Measurements from ENCODE around the gene DOK3.

Gene DOK3, protein sequence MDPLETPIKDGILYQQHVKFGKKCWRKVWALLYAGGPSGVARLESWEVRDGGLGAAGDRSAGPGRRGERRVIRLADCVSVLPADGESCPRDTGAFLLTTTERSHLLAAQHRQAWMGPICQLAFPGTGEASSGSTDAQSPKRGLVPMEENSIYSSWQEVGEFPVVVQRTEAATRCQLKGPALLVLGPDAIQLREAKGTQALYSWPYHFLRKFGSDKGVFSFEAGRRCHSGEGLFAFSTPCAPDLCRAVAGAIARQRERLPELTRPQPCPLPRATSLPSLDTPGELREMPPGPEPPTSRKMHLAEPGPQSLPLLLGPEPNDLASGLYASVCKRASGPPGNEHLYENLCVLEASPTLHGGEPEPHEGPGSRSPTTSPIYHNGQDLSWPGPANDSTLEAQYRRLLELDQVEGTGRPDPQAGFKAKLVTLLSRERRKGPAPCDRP

DNA sequence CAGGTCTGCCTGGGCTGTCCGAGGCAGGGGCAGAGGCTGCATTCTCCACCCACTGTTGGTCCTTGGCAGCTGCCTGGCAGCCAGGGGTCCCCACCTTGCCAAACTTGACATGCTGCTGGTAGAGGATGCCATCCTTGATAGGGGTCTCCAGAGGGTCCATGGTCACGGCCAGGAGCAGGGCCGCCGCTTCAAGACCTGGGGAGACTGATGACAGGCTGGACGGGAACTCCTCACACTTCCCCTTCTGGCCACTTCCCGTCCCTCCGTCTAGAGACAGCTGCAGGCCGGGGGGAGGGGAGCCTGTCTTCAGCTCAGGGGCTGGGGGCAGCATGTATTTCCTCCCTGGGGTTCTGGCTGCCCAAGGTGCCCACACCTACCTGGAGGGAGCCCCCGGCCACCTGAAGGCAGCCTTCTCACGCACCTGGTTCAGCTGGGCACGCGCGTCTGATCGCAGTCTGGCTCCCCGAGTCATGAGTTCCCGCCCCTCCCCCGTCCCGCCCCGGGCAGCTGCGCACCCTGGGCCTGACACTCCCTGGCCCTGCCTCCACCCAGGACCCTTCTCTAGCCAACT lies at the start of gene DOK3:
Gene DOK3, minus strand, starts transcription at position 446 of the 571 bp plus-strand sequence. Its CDS starts 286 bp downstream, at position 160.
- DNase-seq = no peak

DNA sequence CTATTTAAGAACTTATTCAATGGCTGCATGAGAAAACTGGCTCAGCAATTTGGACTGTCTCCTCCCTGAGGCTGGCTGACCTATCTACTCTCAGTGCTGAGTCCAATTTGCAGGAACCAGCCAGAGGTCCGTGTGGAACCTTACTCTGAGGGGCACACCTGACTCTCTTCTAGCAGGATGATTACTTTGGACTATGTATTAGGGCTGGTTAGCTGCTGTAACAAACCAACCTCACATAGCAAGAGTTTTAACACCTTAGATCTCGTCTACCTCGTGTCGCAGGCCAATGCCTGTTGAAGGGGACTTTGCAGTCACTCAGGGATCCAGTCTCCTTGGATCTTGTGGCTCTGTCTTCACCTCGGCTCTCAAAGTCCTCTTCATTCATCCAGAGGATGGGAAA lies 48.2 kb upstream of the DOK3 start:
- DNase-seq = no peak

DNA sequence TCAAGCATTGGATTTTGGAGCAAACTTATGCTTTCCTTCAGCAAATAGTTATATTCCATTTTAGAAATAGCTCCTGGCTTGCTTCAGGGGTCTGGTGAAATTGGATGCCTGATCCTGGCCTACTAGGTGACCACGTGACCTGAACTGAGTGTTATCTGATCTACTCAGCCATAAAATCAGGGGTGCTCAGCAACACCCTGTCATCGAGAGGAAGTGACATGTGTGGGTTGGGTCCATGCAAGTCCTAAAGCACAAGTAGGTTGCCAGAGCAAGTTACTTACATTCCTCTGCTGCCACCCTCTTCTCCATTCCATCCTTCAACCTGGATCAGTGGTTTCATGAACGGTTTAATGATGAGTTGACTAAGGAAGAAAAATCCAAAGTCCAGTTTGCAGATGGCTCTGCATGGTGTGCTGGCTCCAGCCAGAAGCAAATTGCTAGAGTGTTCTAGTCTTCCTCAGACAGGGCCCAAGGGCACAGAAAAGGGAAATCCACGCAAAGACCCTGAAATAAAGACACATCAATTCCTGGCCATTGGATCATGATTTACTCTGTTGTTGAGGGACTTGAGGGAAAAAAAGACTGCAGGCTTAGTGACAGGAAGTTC lies 47.5 kb upstream of the DOK3 start:
- no peak for DNase-seq

DNA sequence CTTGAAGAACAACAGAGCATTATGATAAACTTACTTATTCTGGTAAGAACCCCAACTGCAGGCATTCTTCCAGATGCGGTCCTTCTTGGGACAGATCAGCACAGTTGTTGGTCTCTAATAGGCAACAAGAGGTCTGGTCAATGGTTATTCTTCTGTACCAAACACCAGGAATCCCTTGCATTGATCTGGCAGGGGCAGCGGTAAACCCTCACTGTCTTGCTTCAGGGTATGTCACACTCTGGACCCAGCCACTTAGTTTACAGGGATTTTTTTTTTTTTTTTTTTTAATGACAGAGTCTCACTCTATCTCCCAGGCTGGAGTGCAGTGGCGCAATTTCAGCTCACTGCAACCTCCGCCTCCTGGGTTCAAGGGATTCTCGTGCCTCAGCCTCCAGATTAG lies 46.0 kb upstream of the DOK3 start:
- DNase-seq = no peak

DNA sequence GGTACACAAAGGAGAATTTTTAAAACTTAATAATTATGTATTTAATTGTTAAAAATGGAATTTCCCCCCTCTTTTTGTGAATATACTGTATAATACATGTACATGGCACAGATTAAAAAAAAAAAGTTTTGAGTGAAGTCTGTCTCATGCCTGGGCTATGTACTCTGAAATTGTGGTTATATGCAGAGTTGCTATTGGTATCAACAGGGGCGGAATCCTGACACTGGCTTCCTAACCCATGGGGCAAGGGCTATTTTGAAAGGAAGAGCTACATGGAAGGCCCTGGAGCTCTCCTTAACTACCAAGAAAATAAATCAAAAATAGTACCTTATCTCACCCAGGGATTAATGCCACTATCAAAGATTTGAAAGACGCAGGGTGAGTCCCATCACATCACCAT lies 45.6 kb upstream of the DOK3 start:
- DNase-seq = no peak

DNA sequence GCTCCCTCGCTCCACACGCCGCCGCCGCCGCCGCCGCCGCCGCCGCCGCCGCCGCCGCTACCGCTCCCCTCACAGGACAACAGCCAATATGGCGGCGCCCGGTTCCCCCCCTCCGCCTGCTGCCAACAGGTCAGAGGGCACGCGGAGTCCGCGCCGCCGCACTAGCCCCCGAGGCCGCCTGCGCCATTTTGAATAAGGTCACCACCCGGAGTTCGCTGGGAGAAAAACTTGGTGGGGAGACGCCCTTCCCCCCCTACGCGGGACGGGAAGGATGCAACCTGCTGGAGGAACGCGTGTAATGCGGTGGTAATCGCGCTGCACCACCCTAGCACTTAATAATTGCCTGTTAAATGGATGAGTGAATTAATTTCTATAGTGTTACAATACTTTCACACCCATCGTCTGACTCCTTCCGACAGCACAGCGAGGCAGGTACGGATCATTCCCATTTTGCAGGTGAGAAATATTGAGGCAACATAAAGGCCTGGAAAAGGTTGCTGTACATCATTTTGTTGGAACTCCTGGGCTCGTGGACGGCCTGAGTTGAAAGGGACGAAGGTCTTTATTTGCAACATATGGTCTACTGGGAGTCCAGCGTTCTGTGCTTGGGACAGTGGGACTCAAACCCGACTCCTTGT lies 45.0 kb upstream of the DOK3 start, which contains the start of gene FAM193B:
Gene FAM193B, minus strand, starts transcription at position 90 of the 638 bp plus-strand sequence. CDS start 105 bp downstream, outside the sequence.
- peak; percentile 95 for DNase-seq

DNA sequence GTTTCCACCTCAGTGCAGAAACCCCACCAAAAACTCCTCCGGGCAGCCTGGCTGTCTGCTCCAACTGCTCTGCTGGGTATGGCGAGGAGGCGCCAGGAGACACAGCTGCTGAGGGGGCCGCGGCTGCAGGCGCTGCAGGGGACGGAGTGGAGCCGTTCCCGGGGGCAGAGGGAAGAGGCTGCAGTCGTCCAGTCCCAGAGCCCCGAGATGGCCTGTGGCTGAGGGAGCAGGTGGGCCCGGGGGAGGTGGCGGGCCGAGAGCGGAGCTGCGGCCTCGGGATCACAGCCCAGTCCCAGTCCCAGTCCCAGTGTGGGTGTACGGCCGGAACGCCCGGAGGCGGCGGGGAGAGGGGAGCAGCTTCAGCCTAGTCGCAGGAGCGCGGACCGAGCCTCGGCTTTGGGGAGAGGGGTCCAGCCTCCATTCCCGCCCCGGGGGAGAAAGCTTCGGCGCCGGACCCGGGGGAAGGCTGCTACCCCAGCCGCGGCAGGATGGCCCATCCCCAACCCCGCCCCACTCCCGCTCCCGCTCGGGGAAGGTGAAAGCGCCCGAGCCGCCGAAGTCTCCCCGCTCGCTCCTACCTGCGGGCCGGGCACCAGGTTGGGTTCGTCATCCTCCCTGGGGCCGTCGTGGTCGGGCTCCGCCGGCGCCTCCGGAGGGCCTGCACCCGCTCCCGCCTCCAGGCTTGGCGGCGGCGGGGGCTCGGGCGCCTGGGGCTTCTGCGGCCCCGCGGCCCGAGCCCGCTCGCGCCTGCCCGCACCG lies 44.2 kb upstream of the DOK3 start:
- DNase-seq = peak; percentile 54

DNA sequence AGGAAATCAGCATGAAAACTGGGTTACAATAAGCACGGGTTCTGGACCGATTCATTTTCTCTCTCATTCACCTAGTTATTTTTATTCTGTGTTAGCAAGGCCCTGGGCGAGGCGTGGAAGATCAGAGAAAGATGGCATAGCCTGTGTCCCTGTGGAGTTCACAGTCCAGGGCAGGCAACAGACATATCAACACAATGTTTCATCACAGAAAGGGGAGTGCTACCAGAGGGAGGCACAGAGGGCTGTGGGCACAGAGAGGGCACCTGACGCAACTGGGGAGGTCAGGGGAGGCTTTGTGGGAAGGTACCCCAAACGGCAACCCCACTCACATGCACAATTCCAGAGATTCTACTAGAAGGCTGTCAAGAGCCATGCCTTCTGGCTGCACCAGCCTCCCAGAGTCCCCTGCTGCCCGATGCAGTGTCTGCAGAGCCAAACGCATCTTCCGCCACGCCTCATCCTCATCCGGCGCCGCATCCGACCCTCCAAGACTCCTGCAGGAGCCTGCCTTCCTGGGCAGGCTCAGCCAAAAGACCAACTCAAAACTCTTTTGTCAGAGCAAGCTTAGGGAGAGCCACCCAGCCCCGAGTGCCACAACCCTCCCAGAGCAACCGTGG lies 43.3 kb upstream of the DOK3 start:
- DNase-seq = no peak

DNA sequence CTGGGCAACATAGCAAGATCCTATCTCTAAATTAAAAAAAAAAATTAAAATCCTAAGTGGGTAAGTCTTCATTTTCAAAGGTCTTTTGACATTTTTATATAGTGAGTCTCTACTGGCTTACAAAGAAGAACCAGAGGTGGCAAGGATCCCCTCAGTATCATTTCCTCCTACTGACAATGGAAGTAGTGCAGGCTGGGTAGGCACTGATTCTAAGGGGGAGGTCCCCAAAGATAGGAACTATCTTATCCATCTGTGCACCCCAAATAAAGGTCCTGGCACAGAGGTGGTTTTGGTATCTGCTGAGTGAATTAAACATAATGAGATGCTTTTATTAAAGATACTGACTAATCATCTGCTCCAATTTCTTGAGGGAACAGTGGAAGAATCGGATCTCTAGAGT lies 40.5 kb upstream of the DOK3 start:
- DNase-seq = no peak

DNA sequence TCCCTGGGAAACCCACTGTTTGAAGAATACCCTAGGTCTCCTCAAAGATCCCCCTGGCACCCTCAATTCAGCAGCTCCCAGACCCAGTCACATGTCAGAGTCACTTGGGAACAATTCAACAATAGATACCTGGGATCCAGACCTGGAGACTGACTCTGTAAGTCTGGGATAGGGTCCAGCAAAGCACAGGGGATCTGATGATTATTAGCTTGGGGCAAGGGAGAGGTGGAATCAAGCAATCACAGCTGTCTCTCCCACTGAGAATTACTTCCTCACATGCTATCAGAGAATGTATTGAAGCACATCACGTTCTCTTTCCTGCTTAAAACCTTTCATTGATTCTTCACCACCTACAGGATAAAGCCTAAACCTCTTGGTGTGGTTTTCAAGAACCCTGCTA lies 38.9 kb upstream of the DOK3 start:
- DNase-seq = no peak

DNA sequence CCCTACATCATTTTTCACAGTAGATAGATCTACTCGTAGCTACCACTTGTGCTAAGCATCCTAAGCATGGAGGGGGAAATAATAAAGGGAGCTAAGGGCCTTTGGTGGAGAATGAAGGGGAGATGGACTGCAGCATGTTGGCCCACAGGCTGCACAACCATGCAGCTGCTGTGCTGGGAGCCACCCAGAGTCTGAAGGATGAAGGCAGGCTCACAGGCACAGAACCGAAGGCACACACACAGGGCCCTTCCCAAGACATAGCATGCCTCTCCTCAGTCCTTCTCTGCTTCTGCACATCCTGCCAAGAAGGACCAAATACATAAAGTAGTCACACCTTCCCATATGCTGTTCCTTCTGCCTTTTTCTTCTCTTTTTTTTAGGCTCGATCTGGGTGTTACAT lies 38.1 kb upstream of the DOK3 start:
- DNase-seq = no peak

DNA sequence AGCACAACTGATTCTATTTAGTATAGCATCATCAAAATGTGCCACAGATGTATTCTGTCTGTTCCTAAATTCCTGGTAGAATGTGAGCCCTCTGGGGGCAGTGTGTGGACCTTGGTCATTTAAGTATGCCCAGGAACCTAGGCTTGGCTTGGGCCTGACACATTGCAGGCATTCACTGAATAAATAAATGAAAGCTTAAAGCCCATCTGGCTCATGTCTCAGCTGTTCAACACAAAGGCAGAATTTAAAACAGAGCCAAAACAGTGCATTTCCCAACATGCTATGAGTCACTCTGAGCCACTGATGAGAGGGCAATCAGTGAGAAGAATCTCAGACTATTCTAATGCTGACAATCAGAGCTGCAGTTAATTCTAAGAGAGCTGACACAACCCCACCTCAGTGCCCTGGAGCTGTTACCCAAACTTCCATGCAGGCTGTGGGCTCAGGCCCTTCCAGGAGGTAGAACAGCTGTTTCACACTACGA lies 36.7 kb upstream of the DOK3 start:
- DNase-seq = no peak

DNA sequence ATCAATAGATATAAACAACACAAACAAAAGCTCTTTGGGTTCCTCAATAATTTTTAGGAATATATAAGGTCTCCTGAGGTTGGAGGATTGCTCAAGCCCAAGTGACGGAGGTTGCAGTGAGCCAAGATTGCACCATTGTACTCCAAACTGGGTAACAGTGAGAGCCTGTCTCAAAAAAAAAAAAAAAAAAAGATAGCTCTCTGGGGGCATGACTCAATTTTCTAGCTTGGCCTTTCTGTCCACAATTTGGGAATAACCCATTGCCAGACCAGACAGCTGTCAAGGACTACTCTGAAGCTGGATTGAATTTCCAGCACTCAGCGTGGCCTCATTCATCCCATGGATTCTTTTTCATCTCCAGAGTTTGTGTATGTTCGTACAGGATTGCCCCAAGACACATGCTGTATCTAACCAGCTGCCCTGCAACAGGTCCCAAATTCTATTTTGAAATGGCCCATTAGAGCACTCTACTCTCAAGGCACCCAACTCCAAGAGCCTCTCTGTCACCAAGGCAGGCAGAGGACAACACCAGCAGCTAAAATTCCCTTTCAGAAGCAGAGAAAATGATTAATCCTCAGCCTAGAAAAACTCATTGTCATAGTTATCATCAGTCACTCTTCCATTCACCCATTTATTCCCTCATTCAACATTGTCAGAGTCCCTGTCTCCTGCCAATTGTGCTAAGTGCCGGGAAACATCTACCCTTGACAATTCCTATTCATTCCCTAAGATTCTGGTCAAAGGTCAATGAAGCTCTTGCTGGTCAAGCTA lies 36.0 kb upstream of the DOK3 start:
- no peak for DNase-seq

DNA sequence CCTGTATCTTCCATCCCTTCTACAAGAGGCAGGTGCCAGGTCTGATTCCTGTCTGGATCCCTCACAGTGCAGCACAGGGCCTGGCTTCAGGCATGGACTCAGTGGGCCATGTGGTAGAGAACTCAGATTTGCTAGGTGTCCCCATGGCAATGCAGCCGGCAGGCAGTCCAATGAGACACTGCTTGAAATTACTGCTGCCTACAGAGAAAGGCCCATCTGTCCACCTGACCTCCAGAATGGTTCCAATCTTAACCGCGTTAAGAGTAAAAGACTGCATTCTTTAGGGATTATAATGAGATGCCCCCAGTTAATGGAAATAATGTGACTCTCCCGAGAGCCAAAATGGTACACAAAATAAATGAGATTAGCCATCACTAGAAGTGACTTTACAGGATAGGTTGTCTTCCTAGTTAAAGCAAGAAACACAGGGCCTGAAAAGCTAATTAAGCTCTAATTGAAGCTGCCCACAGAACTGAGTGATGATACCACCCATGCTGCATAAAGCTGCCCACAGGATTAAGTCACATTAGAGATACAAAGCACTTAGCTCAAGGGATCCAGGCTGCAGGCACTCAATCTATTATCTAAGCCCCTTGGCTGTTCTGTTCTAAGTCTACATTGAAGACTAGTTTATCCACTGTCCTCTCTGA lies 33.3 kb upstream of the DOK3 start:
- no peak for DNase-seq

DNA sequence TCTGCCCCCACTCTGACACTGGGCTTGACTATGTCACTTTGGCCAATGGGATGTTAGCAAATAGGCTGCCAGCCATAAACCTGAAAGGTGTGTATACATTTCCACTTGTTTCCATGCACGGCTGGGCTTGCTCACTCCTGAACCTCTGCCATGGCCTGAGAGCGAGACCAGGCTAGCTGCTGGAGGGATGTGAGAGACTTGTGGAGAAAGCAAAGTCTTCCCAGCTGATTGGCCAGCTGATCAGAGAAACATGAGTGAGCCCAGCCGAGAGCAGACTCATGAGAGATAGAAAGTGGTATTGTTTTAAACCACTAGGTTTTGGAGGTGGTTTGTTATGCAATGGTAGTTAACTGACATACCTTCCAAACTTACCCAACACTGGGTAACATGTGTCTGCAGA lies 30.8 kb upstream of the DOK3 start:
- no peak for DNase-seq

DNA sequence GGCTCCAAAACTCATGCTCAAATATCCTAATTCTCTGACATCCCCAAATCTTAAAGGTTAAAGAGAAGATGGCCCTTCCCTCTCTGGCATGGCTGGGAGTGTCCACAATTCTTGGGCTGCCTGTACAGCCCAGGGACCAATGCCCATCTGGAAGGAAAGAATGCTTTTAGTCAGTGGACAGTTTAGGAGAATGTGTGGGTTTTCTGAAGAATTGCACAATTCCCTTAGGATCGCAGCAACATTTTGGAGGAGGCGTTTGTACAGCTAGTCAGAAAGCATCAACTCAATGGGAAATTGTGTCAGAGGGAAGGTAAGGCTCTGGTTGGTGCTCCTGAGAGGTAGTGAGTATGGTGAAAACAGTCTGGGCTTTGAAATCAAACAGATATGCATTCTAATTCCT lies 29.8 kb upstream of the DOK3 start:
- DNase-seq = no peak

DNA sequence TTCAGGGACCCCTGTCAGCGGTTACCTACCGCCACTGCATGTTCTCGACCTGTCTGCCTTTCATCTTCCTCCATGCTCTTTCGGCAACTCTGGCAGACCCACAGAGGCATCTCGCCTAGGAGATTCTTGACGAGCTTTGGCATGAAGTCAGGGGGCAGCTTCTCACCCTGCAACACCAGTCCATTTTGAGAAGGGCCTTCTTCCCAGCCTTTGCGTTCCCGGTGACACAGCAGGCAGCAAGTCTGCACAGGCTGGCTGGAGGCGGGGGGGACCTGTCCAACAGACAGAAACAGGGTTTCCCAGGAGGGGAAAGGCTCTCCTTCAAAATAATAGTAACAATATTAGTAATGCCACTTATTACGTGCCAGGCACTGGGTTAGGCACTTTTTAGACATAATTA lies 29.2 kb upstream of the DOK3 start:
- DNase-seq = no peak

DNA sequence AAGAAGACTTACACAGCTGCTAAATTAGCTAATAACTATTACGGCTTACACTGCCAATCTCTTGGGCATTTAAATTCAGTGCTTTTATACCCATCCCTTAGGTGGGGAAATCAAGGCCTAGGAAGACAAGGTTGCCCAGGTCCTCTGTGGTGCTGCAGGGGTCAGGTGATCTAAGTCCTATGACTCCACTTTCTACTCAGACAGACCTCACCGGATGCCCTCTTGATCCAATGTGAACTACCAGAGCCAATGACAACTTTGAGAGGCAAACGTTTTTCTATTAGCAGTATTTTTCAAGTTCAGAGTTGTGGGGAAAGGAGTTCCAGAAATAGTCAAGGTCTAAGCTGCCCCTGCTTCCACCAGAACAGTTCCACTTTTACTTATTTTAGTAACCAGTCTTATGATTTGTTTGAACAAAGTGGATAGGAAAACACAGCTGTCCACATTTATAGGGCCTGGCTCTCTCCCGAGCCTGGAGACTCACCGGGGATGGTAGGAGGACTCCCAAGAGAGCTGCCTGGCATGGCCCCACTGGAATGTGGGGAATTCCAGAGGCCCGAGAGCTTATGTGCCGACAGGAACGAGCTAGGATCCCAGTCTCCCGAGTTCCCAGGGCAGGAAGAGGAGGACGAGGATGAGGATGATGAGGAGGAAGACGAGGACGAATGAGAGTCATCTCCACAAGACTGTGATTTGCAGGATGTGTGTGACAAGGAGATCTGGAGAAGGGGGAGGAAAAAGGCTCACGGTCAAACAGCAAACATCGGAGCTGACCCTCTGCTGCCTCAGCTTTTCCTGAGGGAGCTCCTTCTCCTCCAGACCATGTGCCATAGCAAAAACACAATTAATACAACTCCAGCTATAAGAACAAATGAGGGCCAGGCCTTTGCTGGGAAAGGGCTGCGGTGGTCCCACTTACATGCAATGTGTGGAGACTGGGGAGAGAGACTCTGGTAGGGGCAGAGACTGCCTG lies 28.0 kb upstream of the DOK3 start:
- DNase-seq = no peak

DNA sequence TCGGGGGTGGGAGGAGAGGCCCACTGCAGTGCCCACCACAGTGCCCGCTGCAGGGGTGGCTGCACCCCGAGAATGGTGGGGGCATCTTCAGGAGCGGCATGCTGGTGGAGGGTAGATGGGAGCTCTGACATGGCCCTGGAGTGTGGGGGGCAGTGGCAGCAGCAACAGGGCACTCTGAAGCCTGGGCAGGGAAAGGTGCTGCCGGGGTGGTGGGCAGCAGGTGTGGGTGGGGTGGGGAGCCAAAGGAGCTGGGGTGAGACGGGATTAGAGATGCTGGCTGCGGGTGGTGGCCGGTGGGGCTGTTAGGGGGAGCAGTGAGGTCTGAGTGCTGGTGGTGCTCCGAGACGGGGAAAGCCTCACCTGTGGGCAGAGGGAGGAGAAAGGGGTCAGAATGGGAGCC lies 26.8 kb upstream of the DOK3 start:
- DNase-seq = no peak

DNA sequence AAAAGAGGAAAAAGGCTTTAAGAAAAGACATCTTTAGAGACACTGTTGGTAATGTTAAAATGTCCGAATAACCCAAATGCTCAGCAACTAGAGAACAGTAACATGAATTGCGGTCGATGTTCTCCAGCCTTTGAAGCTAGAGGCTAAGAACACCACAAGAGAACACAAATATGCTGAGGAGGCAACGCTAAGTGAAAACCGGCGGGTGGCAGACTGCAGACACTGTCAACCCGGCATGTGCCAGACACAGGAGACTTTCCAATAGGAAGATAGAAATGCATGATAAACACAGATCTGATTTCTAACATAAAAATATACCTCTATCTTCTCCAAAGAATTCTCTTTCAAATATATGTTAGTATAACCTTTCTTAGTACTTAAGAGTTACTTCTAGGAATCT lies 25.5 kb upstream of the DOK3 start:
- DNase-seq = no peak
